ENCODE results near the gene MLLT6.
A peak's percentile ranks its signal among the peaks of the same experiment; 100 is the strongest.

MLLT6 gene

GRCh38 chr17:38704606-38705522, at the start of gene MLLT6:
Gene MLLT6, plus strand, starts transcription at chr17:38705273. Its CDS starts 360 bp downstream, at chr17:38705633.
- peak; percentile 72 for DNase-seq

- no peak for DNase-seq
Measured at GRCh38 chr17:38656959-38657823, 47.9 kb upstream of the MLLT6 start.

- no peak for DNase-seq
Measured at GRCh38 chr17:38657824-38658740, 47.0 kb upstream of the MLLT6 start.

GRCh38 chr17:38658741-38659345, 46.2 kb upstream of the MLLT6 start:
- DNase-seq, result peak; percentile 62

- DNase-seq, result no peak
Measured at GRCh38 chr17:38659415-38659814, 45.7 kb upstream of the MLLT6 start.

- DNase-seq, result peak; percentile 51
Measured at GRCh38 chr17:38660097-38661025, 44.7 kb upstream of the MLLT6 start.

GRCh38 chr17:38663125-38663751, 41.8 kb upstream of the MLLT6 start:
- DNase-seq, result peak; percentile 59

GRCh38 chr17:38663964-38664644, 41.0 kb upstream of the MLLT6 start:
- no peak for DNase-seq

- peak; percentile 39 for DNase-seq
Measured at GRCh38 chr17:38667099-38667786, 37.8 kb upstream of the MLLT6 start.

- DNase-seq, result no peak
Measured at GRCh38 chr17:38667787-38668122, 37.3 kb upstream of the MLLT6 start.

GRCh38 chr17:38669520-38669919, 35.6 kb upstream of the MLLT6 start:
- no peak for DNase-seq

GRCh38 chr17:38671939-38672720, 32.9 kb upstream of the MLLT6 start:
- DNase-seq, result no peak

GRCh38 chr17:38672788-38673706, 32.0 kb upstream of the MLLT6 start:
- no peak for DNase-seq

- DNase-seq, result no peak
Measured at GRCh38 chr17:38673707-38674013, 31.4 kb upstream of the MLLT6 start.

- no peak for DNase-seq
Measured at GRCh38 chr17:38674014-38674748, 30.9 kb upstream of the MLLT6 start.

GRCh38 chr17:38674749-38675615, 30.1 kb upstream of the MLLT6 start, which contains the start of gene EPOP:
Gene EPOP, minus strand, starts transcription at chr17:38674957. Its CDS starts 462 bp downstream, at chr17:38674495.
- peak; percentile 73 for DNase-seq

Measured in NCI-H2029 (cell line).